GM23338 (cell line): ENCODE data around the gene SPSB4. TPM values are rescaled to one million over a fixed set of nuclear protein-coding genes. Genes with fewer than 3 reads are reported as not detected.

Source experiments
- ATAC-seq: fragments of 200-7000 bp; cut with Tn5 transposase; 3 replicates; pipeline ENCODE4 v1.9.1; 2020
- DNase-seq: peaks from one replicate; pipeline ENCODE4 v3.0.0-alpha.2; 2015; ENCODE audit warnings: low spot score
- H2AFZ ChIP-seq: fragments of 200-600 bp; sonication (generic); 2 replicates; pipeline ENCODE4 v1.8.0; 2016; ENCODE audit warnings: antibody characterized with exemption, mild to moderate bottlenecking, moderate library complexity
- H3F3A ChIP-seq: fragments of 200-600 bp; sonication (generic); replicated peaks from 2 replicates; pipeline ENCODE4 v1.8.0; 2017; ENCODE audit warnings: antibody characterized with exemption, mixed run types, low read depth
- H3K27ac ChIP-seq: fragments of 200-600 bp; sonication (generic); 2 replicates; pipeline ENCODE4 v1.6.1; 2016; ENCODE audit warnings: low read depth
- H3K27me3 ChIP-seq: fragments of 200-600 bp; sonication (generic); 2 replicates; pipeline ENCODE4 v1.8.0; 2016; ENCODE audit warnings: mild to moderate bottlenecking, mixed run types, moderate library complexity; ENCODE audit not compliant: insufficient read depth
- H3K36me3 ChIP-seq: fragments of 200-600 bp; sonication (generic); 2 replicates; pipeline ENCODE4 v1.8.0; 2016; ENCODE audit warnings: mild to moderate bottlenecking; ENCODE audit not compliant: insufficient read depth
- H3K4me1 ChIP-seq: fragments of 200-600 bp; sonication (generic); 2 replicates; pipeline ENCODE4 v1.8.0; 2016; ENCODE audit warnings: mild to moderate bottlenecking, moderate library complexity; ENCODE audit not compliant: insufficient read depth
- H3K4me2 ChIP-seq: fragments of 200-600 bp; sonication (generic); 2 replicates; pipeline ENCODE4 v1.7.1; 2017; ENCODE audit warnings: mixed run types
- H3K4me3 ChIP-seq: fragments of 200-600 bp; sonication (generic); 2 replicates; pipeline ENCODE4 v1.6.1; 2016; ENCODE audit warnings: mixed run types
- H3K79me2 ChIP-seq: fragments of 200-600 bp; sonication (generic); replicated peaks from 2 replicates; pipeline ENCODE4 v1.8.0; 2017; ENCODE audit warnings: mild to moderate bottlenecking; ENCODE audit not compliant: insufficient read depth
- H3K9me2 ChIP-seq: fragments of 200-600 bp; sonication (generic); 2 replicates; pipeline ENCODE4 v1.8.0; 2017; ENCODE audit not compliant: insufficient read depth
- H4K20me1 ChIP-seq: fragments of 200-600 bp; sonication (generic); replicated peaks from 2 replicates; pipeline ENCODE4 v1.8.0; 2017; ENCODE audit warnings: mild to moderate bottlenecking; ENCODE audit not compliant: insufficient read depth
- H3K27ac Mint-ChIP-seq: 2 replicates; pipeline ENCODE4 v1.8.0; 2020; ENCODE audit warnings: inconsistent platforms, mild to moderate bottlenecking, moderate library complexity, mixed read lengths
- H3K27me3 Mint-ChIP-seq: 3 replicates; pipeline ENCODE4 v1.8.0; 2022; ENCODE audit warnings: low read depth, mild to moderate bottlenecking, moderate library complexity, mixed read lengths, inconsistent platforms; ENCODE audit not compliant: insufficient read depth, poor library complexity
- H3K36me3 Mint-ChIP-seq: 3 replicates; pipeline ENCODE4 v1.8.0; 2021; ENCODE audit warnings: low read depth, mild to moderate bottlenecking, inconsistent platforms, moderate library complexity, mixed read lengths
- H3K4me1 Mint-ChIP-seq: 3 replicates; pipeline ENCODE4 v1.8.0; 2020; ENCODE audit warnings: mild to moderate bottlenecking, inconsistent platforms, mixed read lengths
- H3K4me3 Mint-ChIP-seq: 3 replicates; pipeline ENCODE4 v1.8.0; 2021; ENCODE audit warnings: moderate library complexity, mild to moderate bottlenecking, inconsistent platforms, mixed read lengths
- H3K9me3 Mint-ChIP-seq: 3 replicates; pipeline ENCODE4 v1.8.0; 2020; ENCODE audit warnings: moderate library complexity, mild to moderate bottlenecking, inconsistent platforms, mixed read lengths
- EZH2 ChIP-seq: fragments of 200-600 bp; sonication (generic); IDR thresholded peaks from one replicate; pipeline ENCODE4 v1.8.0; 2017; ENCODE audit warnings: antibody characterized with exemption, mild to moderate bottlenecking, low read depth; ENCODE audit not compliant: unreplicated experiment
- EZH2phosphoT487 ChIP-seq: fragments of 200-600 bp; sonication (generic); IDR thresholded peaks from one replicate; pipeline ENCODE4 v1.8.1; 2018; ENCODE audit warnings: antibody characterized with exemption; ENCODE audit not compliant: unreplicated experiment
- JUNB ChIP-seq: IDR thresholded peaks from one replicate; pipeline ENCODE4 v1.6.1; 2016; ENCODE audit warnings: antibody characterized with exemption; ENCODE audit not compliant: unreplicated experiment
- NANOG ChIP-seq: IDR thresholded peaks from 2 replicates; pipeline ENCODE4 v1.6.1; 2016; ENCODE audit warnings: antibody characterized with exemption, borderline replicate concordance
- POLR2AphosphoS5 ChIP-seq: IDR thresholded peaks from 2 replicates; pipeline ENCODE4 v1.6.1; 2016; ENCODE audit warnings: antibody characterized with exemption, low read depth
- ZNF331 ChIP-seq: fragments of 250-450 bp; sonication (Bioruptor Pico); IDR thresholded peaks from 2 replicates; pipeline ENCODE4 v1.5.0; 2020; ENCODE audit warnings: low read depth, mild to moderate bottlenecking, moderate library complexity
- polyA plus RNA-seq: library from polyadenylated mRNA; unstranded; fragments of >200 nt; fragmentation: Nextera tagmentation; extraction: Ambion mirVana; gene quantifications from 2 replicates; pipeline ENCODE4 v1.2.1, GENCODE V29; 2016
- total RNA-seq: library from RNA; depleted of rRNA; stranded (reverse); fragments of >200 nt; shearing (Covaris generic); gene quantifications from 2 replicates; pipeline ENCODE4 v1.2.3, GENCODE V29; 2014
- TF ChIP-seq, protein P1 (sequence below): IDR thresholded peaks from one replicate; pipeline ENCODE4 v1.6.1; 2018; ENCODE audit warnings: antibody characterized with exemption; ENCODE audit not compliant: unreplicated experiment
- TF ChIP-seq, protein P2 (sequence below): IDR thresholded peaks from 2 replicates; pipeline ENCODE4 v1.6.1; 2016; ENCODE audit warnings: antibody characterized with exemption
- TF ChIP-seq, protein P3 (sequence below), 2 experiments: fragments of 200-600 bp in 1 of 2; sonication (generic) in 1 of 2; conservative IDR thresholded peaks; 2 replicates each; pipeline versions ENCODE4 v1.5.1 to v1.6.1; 2016 to 2017; ENCODE audit warnings: antibody characterized with exemption in 2 of 2, low read depth in 2 of 2, mild to moderate bottlenecking in 2 of 2, moderate library complexity in 1 of 2

SPSB4 gene
- total and polyA plus RNA-seq, 2 experiments from 2014 or later, result 6.7 to 25.9 TPM

DNA sequence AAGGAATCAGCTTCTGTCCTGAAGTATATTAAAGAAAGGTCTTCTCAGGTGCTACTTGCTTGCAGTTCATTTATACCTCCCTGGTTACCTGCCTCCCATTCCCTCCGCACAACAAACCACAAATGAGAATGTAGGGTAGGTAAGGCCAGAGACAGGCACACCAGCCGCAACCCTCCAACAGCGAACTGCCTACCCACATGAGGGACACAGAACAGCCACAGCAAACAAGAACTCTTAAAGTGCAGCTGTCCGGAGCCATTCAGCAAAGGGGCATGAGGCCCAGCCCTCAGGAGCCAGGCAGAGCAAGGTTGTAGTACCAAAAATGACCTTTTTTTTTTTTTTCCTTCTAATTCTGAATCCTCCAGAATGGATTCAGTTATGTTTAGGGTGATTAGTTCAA lies 52.4 kb downstream of the SPSB4 start (continued):
- TF ChIP-seq ZNF331 (CRISPR knock-in tag) (no peak), JUNB (no peak), EZH2phosphoT487 (no peak), POLR2AphosphoS5 (no peak), EZH2 (no peak)
- TF ChIP-seq, protein P1, sequence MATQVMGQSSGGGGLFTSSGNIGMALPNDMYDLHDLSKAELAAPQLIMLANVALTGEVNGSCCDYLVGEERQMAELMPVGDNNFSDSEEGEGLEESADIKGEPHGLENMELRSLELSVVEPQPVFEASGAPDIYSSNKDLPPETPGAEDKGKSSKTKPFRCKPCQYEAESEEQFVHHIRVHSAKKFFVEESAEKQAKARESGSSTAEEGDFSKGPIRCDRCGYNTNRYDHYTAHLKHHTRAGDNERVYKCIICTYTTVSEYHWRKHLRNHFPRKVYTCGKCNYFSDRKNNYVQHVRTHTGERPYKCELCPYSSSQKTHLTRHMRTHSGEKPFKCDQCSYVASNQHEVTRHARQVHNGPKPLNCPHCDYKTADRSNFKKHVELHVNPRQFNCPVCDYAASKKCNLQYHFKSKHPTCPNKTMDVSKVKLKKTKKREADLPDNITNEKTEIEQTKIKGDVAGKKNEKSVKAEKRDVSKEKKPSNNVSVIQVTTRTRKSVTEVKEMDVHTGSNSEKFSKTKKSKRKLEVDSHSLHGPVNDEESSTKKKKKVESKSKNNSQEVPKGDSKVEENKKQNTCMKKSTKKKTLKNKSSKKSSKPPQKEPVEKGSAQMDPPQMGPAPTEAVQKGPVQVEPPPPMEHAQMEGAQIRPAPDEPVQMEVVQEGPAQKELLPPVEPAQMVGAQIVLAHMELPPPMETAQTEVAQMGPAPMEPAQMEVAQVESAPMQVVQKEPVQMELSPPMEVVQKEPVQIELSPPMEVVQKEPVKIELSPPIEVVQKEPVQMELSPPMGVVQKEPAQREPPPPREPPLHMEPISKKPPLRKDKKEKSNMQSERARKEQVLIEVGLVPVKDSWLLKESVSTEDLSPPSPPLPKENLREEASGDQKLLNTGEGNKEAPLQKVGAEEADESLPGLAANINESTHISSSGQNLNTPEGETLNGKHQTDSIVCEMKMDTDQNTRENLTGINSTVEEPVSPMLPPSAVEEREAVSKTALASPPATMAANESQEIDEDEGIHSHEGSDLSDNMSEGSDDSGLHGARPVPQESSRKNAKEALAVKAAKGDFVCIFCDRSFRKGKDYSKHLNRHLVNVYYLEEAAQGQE, result no peak
- TF ChIP-seq, protein P2, sequence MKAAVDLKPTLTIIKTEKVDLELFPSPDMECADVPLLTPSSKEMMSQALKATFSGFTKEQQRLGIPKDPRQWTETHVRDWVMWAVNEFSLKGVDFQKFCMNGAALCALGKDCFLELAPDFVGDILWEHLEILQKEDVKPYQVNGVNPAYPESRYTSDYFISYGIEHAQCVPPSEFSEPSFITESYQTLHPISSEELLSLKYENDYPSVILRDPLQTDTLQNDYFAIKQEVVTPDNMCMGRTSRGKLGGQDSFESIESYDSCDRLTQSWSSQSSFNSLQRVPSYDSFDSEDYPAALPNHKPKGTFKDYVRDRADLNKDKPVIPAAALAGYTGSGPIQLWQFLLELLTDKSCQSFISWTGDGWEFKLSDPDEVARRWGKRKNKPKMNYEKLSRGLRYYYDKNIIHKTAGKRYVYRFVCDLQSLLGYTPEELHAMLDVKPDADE, result no peak
- TF ChIP-seq, protein P3, sequence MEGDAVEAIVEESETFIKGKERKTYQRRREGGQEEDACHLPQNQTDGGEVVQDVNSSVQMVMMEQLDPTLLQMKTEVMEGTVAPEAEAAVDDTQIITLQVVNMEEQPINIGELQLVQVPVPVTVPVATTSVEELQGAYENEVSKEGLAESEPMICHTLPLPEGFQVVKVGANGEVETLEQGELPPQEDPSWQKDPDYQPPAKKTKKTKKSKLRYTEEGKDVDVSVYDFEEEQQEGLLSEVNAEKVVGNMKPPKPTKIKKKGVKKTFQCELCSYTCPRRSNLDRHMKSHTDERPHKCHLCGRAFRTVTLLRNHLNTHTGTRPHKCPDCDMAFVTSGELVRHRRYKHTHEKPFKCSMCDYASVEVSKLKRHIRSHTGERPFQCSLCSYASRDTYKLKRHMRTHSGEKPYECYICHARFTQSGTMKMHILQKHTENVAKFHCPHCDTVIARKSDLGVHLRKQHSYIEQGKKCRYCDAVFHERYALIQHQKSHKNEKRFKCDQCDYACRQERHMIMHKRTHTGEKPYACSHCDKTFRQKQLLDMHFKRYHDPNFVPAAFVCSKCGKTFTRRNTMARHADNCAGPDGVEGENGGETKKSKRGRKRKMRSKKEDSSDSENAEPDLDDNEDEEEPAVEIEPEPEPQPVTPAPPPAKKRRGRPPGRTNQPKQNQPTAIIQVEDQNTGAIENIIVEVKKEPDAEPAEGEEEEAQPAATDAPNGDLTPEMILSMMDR (conservative IDR thresholded peaks at IDR 0.05; ENCODE audit: low read depth in 2 of 2), result no peak

DNA sequence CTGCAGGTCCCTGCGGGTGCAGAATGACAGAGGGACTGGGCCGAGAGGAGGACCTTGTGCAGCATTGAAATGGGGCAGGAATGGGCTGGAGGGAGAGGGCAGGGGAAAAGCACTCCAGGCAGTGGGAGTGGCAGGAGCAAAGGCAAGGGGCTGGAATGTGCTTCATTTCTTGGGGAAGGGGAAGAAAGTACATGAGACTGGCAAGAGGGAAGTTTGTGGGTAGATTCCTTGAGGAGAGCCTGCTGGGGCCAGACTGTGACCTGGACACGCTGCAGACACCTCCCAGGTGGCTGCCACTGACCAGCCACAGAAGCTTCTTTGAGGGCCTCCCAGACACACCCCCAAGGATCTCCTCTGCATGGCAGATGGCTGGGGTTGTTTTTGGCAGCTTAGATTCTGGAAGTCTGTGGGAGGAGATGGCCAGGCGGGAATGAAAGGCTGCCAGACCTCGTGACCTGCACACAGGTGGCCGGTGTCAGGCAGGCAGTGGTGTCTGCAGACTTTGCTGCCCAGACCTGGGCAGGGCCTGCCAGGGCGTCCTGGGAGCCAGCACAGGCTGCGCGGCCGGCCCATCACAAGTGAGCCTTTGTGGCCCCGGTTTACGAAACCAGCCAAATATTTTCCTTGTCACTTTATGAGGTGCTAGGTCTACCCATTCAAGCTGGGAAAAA lies 53.1 kb downstream of the SPSB4 start:
- Mint-ChIP-seq H3K27ac (peak overlapping the region; percentile 5; the same call in 1 of the 2 replicates), H3K9me3 (peaks cover 12% of the 10 kb centered on the region), H3K4me3 (no peak overlapping the region), H3K36me3 (peaks cover 12% of the 10 kb centered on the region), H3K4me1 (peaks cover 27% of the 10 kb centered on the region), H3K27me3 (peaks cover 4% of the 10 kb centered on the region)
- H3K27me3 ChIP-seq, result no peaks in the 10 kb centered on the region
- H3K4me1 ChIP-seq, result no peaks in the 10 kb centered on the region
- peak; percentile 22; the same call in 2 of the 3 replicates for ATAC-seq
- no peak overlapping the region for H3K27ac ChIP-seq
- no peak overlapping the region for H3K4me2 ChIP-seq
- H3F3A ChIP-seq, result no peaks in the 10 kb centered on the region
- H3K9me2 ChIP-seq, result no peaks in the 10 kb centered on the region
- no peaks in the 10 kb centered on the region for H3K36me3 ChIP-seq
- no peak overlapping the region for H3K4me3 ChIP-seq
- no peak overlapping the region for H2AFZ ChIP-seq
- no peak for DNase-seq
- no peaks in the 10 kb centered on the region for H4K20me1 ChIP-seq
- H3K79me2 ChIP-seq, result no peaks in the 10 kb centered on the region
- no peak for TF ChIP-seq ZNF331 (CRISPR knock-in tag)
- TF ChIP-seq EZH2phosphoT487, result no peak
- TF ChIP-seq NANOG, result no peak
- TF ChIP-seq, protein P1, result no peak
- TF ChIP-seq, protein P3 (conservative IDR thresholded peaks at IDR 0.05; ENCODE audit: low read depth in 2 of 2), result no peak
